GM11168 (cell line): ENCODE data around the gene RYR2.

Experiments
- in situ Hi-C: fragments of 300-500 bp; cut with MboI; formaldehyde crosslinking; loops from one replicate; pipeline ENCODE4 v1.12.0; 2022; ENCODE audit warnings: low sequenced_read_pairs; ENCODE audit not compliant: unreplicated experiment

Gene RYR2

GRCh38 chr1:237396426-237396825, 354.4 kb downstream of the RYR2 start:
- in situ Hi-C loops: no loop called here

GRCh38 chr1:237398751-237399150, 356.8 kb downstream of the RYR2 start:
- in situ Hi-C loops: no loop called here

- in situ Hi-C loops: no loop called here
These were observed 363.9 kb downstream of the RYR2 start for GRCh38 chr1:237405912-237406311.

GRCh38 chr1:237411621-237412020, 369.6 kb downstream of the RYR2 start:
- in situ Hi-C loops: no loop called here

- in situ Hi-C loops: no loop called here
These were observed 375.1 kb downstream of the RYR2 start for GRCh38 chr1:237416924-237417655.

- in situ Hi-C loops: loop anchor here (25.0 kb wide), 1 partner anchor 1133 kb away; no protein-coding TSS in a partner anchor
These were observed 386.8 kb downstream of the RYR2 start for GRCh38 chr1:237428809-237429208.

GRCh38 chr1:237429252-237429651, 387.3 kb downstream of the RYR2 start:
- in situ Hi-C loops: loop anchor here (25.0 kb wide), 1 partner anchor 1133 kb away; no protein-coding TSS in a partner anchor

GRCh38 chr1:237431448-237431847, 389.5 kb downstream of the RYR2 start:
- in situ Hi-C loops: loop anchor here (25.0 kb wide), 1 partner anchor 1131 kb away; no protein-coding TSS in a partner anchor

GRCh38 chr1:237440346-237440745, 398.4 kb downstream of the RYR2 start:
- in situ Hi-C loops: loop anchor here (25.0 kb wide), 1 partner anchor 1122 kb away; no protein-coding TSS in a partner anchor

- in situ Hi-C loops: loop anchor here (25.0 kb wide), 1 partner anchor 1118 kb away; no protein-coding TSS in a partner anchor
These were observed 402.3 kb downstream of the RYR2 start for GRCh38 chr1:237444120-237444790.

- in situ Hi-C loops: loop anchor here (25.0 kb wide), 1 partner anchor 1114 kb away; no protein-coding TSS in a partner anchor
These were observed 406.1 kb downstream of the RYR2 start for GRCh38 chr1:237448042-237448441.

- in situ Hi-C loops: no loop called here
These were observed 415.6 kb downstream of the RYR2 start for GRCh38 chr1:237457573-237457972.

- in situ Hi-C loops: no loop called here
These were observed 425.3 kb downstream of the RYR2 start for GRCh38 chr1:237467320-237467719.

GRCh38 chr1:237470712-237471338, 428.8 kb downstream of the RYR2 start:
- in situ Hi-C loops: no loop called here

- in situ Hi-C loops: no loop called here
These were observed 429.4 kb downstream of the RYR2 start for GRCh38 chr1:237471377-237471776.

- in situ Hi-C loops: no loop called here
These were observed 430.0 kb downstream of the RYR2 start for GRCh38 chr1:237471956-237472355.

- in situ Hi-C loops: no loop called here
These were observed 431.9 kb downstream of the RYR2 start for GRCh38 chr1:237473854-237474253.

GRCh38 chr1:237478082-237478481, 436.1 kb downstream of the RYR2 start:
- in situ Hi-C loops: no loop called here

- in situ Hi-C loops: no loop called here
These were observed 436.9 kb downstream of the RYR2 start for GRCh38 chr1:237478842-237479241.

GRCh38 chr1:237482777-237483176, 440.8 kb downstream of the RYR2 start:
- in situ Hi-C loops: no loop called here

GRCh38 chr1:237492359-237492758, 450.4 kb downstream of the RYR2 start:
- in situ Hi-C loops: no loop called here
